IMR-90 (cell line): ENCODE results near the gene SLC8A1. TPM values are rescaled to one million over a fixed set of nuclear protein-coding genes. Genes with fewer than 3 reads are reported as not detected.

Experiments
- ATAC-seq: fragments of 200-7000 bp; cut with Tn5 transposase; 2 replicates; pipeline ENCODE4 v1.9.1; 2020; ENCODE audit warnings: low read depth, mild to moderate bottlenecking, moderate library complexity
- BruUV-seq: library from RNA; stranded (reverse); fragments of 400-500 nt; replicated peaks from 2 replicates; lab custom pipeline; 2021; lab: Mats Ljungman, UMichigan
- CTCF ChIA-PET: fragments of 300-600 bp; formaldehyde crosslinking; extraction: SDS; loops from one replicate; lab custom pipeline; 2021; ENCODE audit warnings: antibody characterized with exemption; lab: Yijun Ruan, JAX
- POLR2A ChIA-PET: fragments of 300-600 bp; sonication (Branson Sonifier 250); formaldehyde crosslinking; loops from one replicate; lab custom pipeline; 2022; ENCODE audit warnings: antibody characterized with exemption; ENCODE audit not compliant: unreplicated experiment; lab: Charles Lee
- DNase-seq: peaks from one replicate; pipeline ENCODE4 v3.0.0; 2013
- H2AFZ ChIP-seq: replicated peaks from 2 replicates; pipeline ENCODE3; 2013; ENCODE audit warnings: low read length, mild to moderate bottlenecking; ENCODE audit not compliant: poor library complexity
- H2AK5ac ChIP-seq: 2 replicates; pipeline ENCODE4 v1.6.1; 2013; ENCODE audit warnings: low read depth, low read length, inconsistent platforms
- H2AK9ac ChIP-seq: replicated peaks from 2 replicates; pipeline ENCODE3; 2013; ENCODE audit warnings: mild to moderate bottlenecking, low read depth, low read length, moderate library complexity; ENCODE audit not compliant: poor library complexity
- H2BK120ac ChIP-seq: 2 replicates; pipeline ENCODE4 v1.6.1; 2013; ENCODE audit warnings: low read depth, low read length, inconsistent platforms
- H2BK15ac ChIP-seq: 3 replicates; pipeline ENCODE4 v1.6.1; 2013; ENCODE audit warnings: low read depth, low read length, inconsistent platforms
- H2BK20ac ChIP-seq: 2 replicates; pipeline ENCODE4 v1.6.1; 2013; ENCODE audit warnings: low read depth, mild to moderate bottlenecking, inconsistent platforms, low read length, moderate library complexity
- H2BK5ac ChIP-seq: 2 replicates; pipeline ENCODE4 v1.6.1; 2013; ENCODE audit warnings: mild to moderate bottlenecking, low read depth, low read length, inconsistent platforms; ENCODE audit not compliant: poor library complexity, severe bottlenecking
- H3K14ac ChIP-seq: replicated peaks from 2 replicates; pipeline ENCODE4 v1.6.1; 2013; ENCODE audit warnings: low read depth, low read length, inconsistent platforms
- H3K18ac ChIP-seq: 2 replicates; pipeline ENCODE4 v1.6.1; 2013; ENCODE audit warnings: low read depth, low read length, control low read depth
- H3K23ac ChIP-seq: 2 replicates; pipeline ENCODE4 v1.6.1; 2013; ENCODE audit warnings: low read depth, low read length, inconsistent platforms
- H3K27ac ChIP-seq: 2 replicates; pipeline ENCODE4 v1.5.1; 2013; ENCODE audit warnings: mild to moderate bottlenecking, control low read depth, low read length; ENCODE audit not compliant: insufficient read depth
- H3K27me3 ChIP-seq: 2 replicates; pipeline ENCODE4 v1.6.1; 2013; ENCODE audit warnings: low read length; ENCODE audit not compliant: control insufficient read depth, insufficient read depth
- H3K36me3 ChIP-seq: 2 replicates; pipeline ENCODE4 v1.6.1; 2013; ENCODE audit warnings: low read length, mixed read lengths; ENCODE audit not compliant: control insufficient read depth, insufficient read depth
- H3K4ac ChIP-seq: 2 replicates; pipeline ENCODE4 v1.6.1; 2013; ENCODE audit warnings: low read depth, low read length, inconsistent platforms
- H3K4me1 ChIP-seq: 2 replicates; pipeline ENCODE4 v1.6.1; 2013; ENCODE audit warnings: low read length, mixed read lengths; ENCODE audit not compliant: control insufficient read depth, insufficient read depth
- H3K4me2 ChIP-seq: 2 replicates; pipeline ENCODE4 v1.6.1; 2013; ENCODE audit warnings: low read depth, mild to moderate bottlenecking, control low read depth, low read length, moderate library complexity
- H3K4me3 ChIP-seq: 2 replicates; pipeline ENCODE4 v1.5.1; 2013; ENCODE audit warnings: low read depth, mild to moderate bottlenecking, control low read depth, low read length, moderate library complexity; ENCODE audit not compliant: insufficient read depth
- H3K56ac ChIP-seq: 2 replicates; pipeline ENCODE4 v1.6.1; 2013; ENCODE audit warnings: low read length, inconsistent platforms; ENCODE audit not compliant: insufficient read depth; ENCODE audit errors: extremely low read depth
- H3K79me1 ChIP-seq, 2 experiments: 2 replicates each; pipeline ENCODE4 v1.6.1; 2013; ENCODE audit warnings: low read length in 2 of 2, inconsistent platforms in 1 of 2, low read depth in 1 of 2
- H3K9ac ChIP-seq: 2 replicates; pipeline ENCODE4 v1.6.1; 2013; ENCODE audit warnings: low read depth, low read length, control low read depth
- H3K9me1 ChIP-seq: 2 replicates; pipeline ENCODE4 v1.6.1; 2013; ENCODE audit warnings: low read length, inconsistent platforms; ENCODE audit not compliant: insufficient read depth
- H3K9me3 ChIP-seq: 2 replicates; pipeline ENCODE4 v1.6.1; 2013; ENCODE audit warnings: low read length; ENCODE audit not compliant: control insufficient read depth, insufficient read depth
- H4K20me1 ChIP-seq: 2 replicates; pipeline ENCODE4 v1.6.1; 2013; ENCODE audit warnings: low read length, inconsistent platforms; ENCODE audit not compliant: insufficient read depth
- H4K5ac ChIP-seq: 2 replicates; pipeline ENCODE4 v1.6.1; 2013; ENCODE audit warnings: mild to moderate bottlenecking, low read depth, low read length, control low read depth
- H4K8ac ChIP-seq, 2 experiments: 2 replicates each; pipeline ENCODE4 v1.6.1; 2013; ENCODE audit warnings: low read depth in 2 of 2, low read length in 2 of 2, control low read depth in 1 of 2, inconsistent platforms in 1 of 2
- H4K91ac ChIP-seq: 2 replicates; pipeline ENCODE4 v1.6.1; 2013; ENCODE audit warnings: low read depth, low read length, inconsistent platforms; ENCODE audit not compliant: insufficient read depth
- MAZ ChIP-seq: IDR thresholded peaks from 2 replicates; pipeline ENCODE4 v1.6.1; 2012; ENCODE audit warnings: low read depth, mild to moderate bottlenecking, low read length, improper control_type of control experiment, moderate library complexity, borderline replicate concordance
- MXI1 ChIP-seq: IDR thresholded peaks from 2 replicates; pipeline ENCODE4 v1.6.1; 2012; ENCODE audit warnings: low read depth, mild to moderate bottlenecking, low read length, moderate library complexity, borderline replicate concordance
- RAD21 ChIP-seq: IDR thresholded peaks from 2 replicates; pipeline ENCODE4 v1.6.1; 2012; ENCODE audit warnings: low read length, improper control_type of control experiment
- SMC3 ChIP-seq: fragments of 150-350 bp; IDR thresholded peaks from 2 replicates; pipeline ENCODE4 v1.6.1; 2016; ENCODE audit warnings: low read depth, mild to moderate bottlenecking, antibody characterized with exemption, low read length, moderate library complexity
- WGBS, 2 experiments: methylation state at CpG; one replicate each; pipeline versions ENCODE4 v1.1.5 to v1.1.7; 2013; ENCODE audit warnings: missing lambda C conversion rate in 2 of 2; ENCODE audit not compliant: insufficient read length in 1 of 2; ENCODE audit errors: extremely low coverage in 2 of 2; 5-methylcytosine and 5-hydroxymethylcytosine counted together
- dilution Hi-C: fragments of 300-500 bp; cut with HindIII; formaldehyde crosslinking; loops from one replicate; pipeline ENCODE4 v1.14.3; 2018; ENCODE audit warnings: low sequenced_read_pairs; ENCODE audit not compliant: unreplicated experiment
- in situ Hi-C: fragments of 300-500 bp; cut with MboI; formaldehyde crosslinking; loops from 3 replicates; pipeline ENCODE4 v1.14.3; 2019; ENCODE audit warnings: low sequenced_read_pairs, inconsistent platforms, mixed read lengths
- intact Hi-C: fragments of 100-400 bp; cut with micrococcal nuclease; formaldehyde crosslinking; loops from 2 replicates; pipeline ENCODE4 v1.10.0; 2022
- polyA plus RNA-seq, 3 experiments: library from polyadenylated mRNA; depleted of rRNA; stranded (reverse); fragments of >200 nt; gene quantifications; 2 replicates each; pipeline ENCODE4 v1.2.3, GENCODE V29; 2012; ENCODE audit warnings: low replicate concordance in 1 of 3
- total RNA-seq: library from RNA; depleted of rRNA; stranded (reverse); fragments of >200 nt; gene quantifications from 2 replicates; pipeline ENCODE4 v1.2.3, GENCODE V29; 2012
- TF ChIP-seq, protein P1 (sequence below): conservative IDR thresholded peaks from 2 replicates; pipeline ENCODE4 v1.5.1; 2012; ENCODE audit warnings: mild to moderate bottlenecking, low read depth, low read length, improper control_type of control experiment

The SLC8A1 gene
- total and polyA plus RNA-seq, 2 of the 4 experiments (the other 2 are of a cell fraction) = 7.7 to 57.0 TPM

DNA sequence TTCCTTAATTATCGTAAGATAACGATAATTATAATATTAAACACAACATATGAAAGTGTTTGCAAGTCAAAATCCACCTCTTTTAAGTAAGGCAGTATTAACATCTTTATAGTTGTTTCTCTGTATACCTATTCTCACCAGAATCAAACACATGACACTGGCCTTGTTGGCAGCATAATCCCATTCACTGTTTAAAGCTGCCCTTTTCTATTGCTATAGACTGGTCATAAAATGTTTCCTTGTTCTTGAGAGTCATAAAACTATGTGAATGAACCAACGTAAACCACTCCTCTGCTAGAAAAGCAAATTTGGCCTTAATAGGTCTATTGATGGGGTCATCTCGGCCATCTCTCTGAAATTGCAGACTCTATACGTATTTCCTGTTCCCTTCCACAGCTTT, 293.1 kb downstream of the SLC8A1 start:
- H3K9ac ChIP-seq = no peak overlapping the region
- H3K9me3 ChIP-seq = no peaks in the 10 kb centered on the region
- no peak overlapping the region for H2BK5ac ChIP-seq
- H3K4me3 ChIP-seq = no peak overlapping the region
- DNase-seq = no peak
- H3K9me1 ChIP-seq = peaks cover 3% of the 10 kb centered on the region; the same call in 1 of the 2 replicates
- ChIA-PET CTCF (no interaction called here), POLR2A (no interaction called here)
- H2BK120ac ChIP-seq = no peak overlapping the region
- no peak overlapping the region for H4K5ac ChIP-seq
- no peak overlapping the region for H3K18ac ChIP-seq
- no peak overlapping the region for H2AFZ ChIP-seq
- no peak overlapping the region for H3K56ac ChIP-seq
- no peak overlapping the region for H3K27ac ChIP-seq
- BruUV-seq = no TSS peak
- no peak overlapping the region for H3K4ac ChIP-seq
- in situ Hi-C loops = no loop called here
- dilution Hi-C loops = no loop called here
- no peaks in the 10 kb centered on the region for H3K79me1 ChIP-seq
- no peak for ATAC-seq
- no peaks in the 10 kb centered on the region for H3K27me3 ChIP-seq
- H4K20me1 ChIP-seq = no peaks in the 10 kb centered on the region
- H3K23ac ChIP-seq = no peak overlapping the region
- H2BK15ac ChIP-seq = no peak overlapping the region
- TF ChIP-seq MXI1 (no peak), MAZ (no peak), SMC3 (no peak), RAD21 (no peak)
- TF ChIP-seq, protein P1, sequence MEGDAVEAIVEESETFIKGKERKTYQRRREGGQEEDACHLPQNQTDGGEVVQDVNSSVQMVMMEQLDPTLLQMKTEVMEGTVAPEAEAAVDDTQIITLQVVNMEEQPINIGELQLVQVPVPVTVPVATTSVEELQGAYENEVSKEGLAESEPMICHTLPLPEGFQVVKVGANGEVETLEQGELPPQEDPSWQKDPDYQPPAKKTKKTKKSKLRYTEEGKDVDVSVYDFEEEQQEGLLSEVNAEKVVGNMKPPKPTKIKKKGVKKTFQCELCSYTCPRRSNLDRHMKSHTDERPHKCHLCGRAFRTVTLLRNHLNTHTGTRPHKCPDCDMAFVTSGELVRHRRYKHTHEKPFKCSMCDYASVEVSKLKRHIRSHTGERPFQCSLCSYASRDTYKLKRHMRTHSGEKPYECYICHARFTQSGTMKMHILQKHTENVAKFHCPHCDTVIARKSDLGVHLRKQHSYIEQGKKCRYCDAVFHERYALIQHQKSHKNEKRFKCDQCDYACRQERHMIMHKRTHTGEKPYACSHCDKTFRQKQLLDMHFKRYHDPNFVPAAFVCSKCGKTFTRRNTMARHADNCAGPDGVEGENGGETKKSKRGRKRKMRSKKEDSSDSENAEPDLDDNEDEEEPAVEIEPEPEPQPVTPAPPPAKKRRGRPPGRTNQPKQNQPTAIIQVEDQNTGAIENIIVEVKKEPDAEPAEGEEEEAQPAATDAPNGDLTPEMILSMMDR = no peak
- peaks cover 21% of the 10 kb centered on the region for H3K36me3 ChIP-seq
- H3K14ac ChIP-seq = no peak overlapping the region
- no peak overlapping the region for H4K8ac ChIP-seq
- intact Hi-C loops = no loop called here
- no CpG with 5 or more reads among the region's 5 CpGs for WGBS, 2 experiments
- no peak overlapping the region for H2BK20ac ChIP-seq
- peaks cover 6% of the 10 kb centered on the region for H3K4me1 ChIP-seq
- no peak overlapping the region for H4K91ac ChIP-seq
- no peak overlapping the region for H2AK9ac ChIP-seq
- H2AK5ac ChIP-seq = no peak overlapping the region
- no peak overlapping the region for H3K4me2 ChIP-seq
